KMS-11 (cell line): ENCODE measurements around the gene CEP128.

Experiments used
- H2AFZ ChIP-seq: fragments of 200-600 bp; sonication (generic); 2 replicates; pipeline ENCODE4 v1.6.1; 2016; ENCODE audit warnings: antibody characterized with exemption, mixed run types, low read depth
- H3K27ac ChIP-seq: fragments of 200-600 bp; sonication (generic); 2 replicates; pipeline ENCODE4 v1.6.1; 2016; ENCODE audit warnings: mild to moderate bottlenecking, mixed run types
- H3K27me3 ChIP-seq: fragments of 200-600 bp; sonication (generic); 2 replicates; pipeline ENCODE4 v1.6.1; 2017; ENCODE audit warnings: mild to moderate bottlenecking, low read depth, mixed run types, moderate library complexity; ENCODE audit not compliant: insufficient read depth
- H3K36me3 ChIP-seq: fragments of 200-600 bp; sonication (generic); 2 replicates; pipeline ENCODE4 v1.6.1; 2017; ENCODE audit warnings: mild to moderate bottlenecking, mixed run types; ENCODE audit not compliant: insufficient read depth
- H3K4me1 ChIP-seq: fragments of 200-600 bp; sonication (generic); 2 replicates; pipeline ENCODE4 v1.6.1; 2016; ENCODE audit warnings: mild to moderate bottlenecking, low read depth, mixed run types; ENCODE audit not compliant: poor library complexity, severe bottlenecking
- H3K4me2 ChIP-seq: fragments of 200-600 bp; sonication (generic); 2 replicates; pipeline ENCODE4 v1.7.0; 2016; ENCODE audit warnings: mild to moderate bottlenecking, mixed run types
- H3K4me3 ChIP-seq: fragments of 200-600 bp; sonication (generic); IDR thresholded peaks from 2 replicates; pipeline ENCODE4 v1.6.1; 2017; ENCODE audit warnings: low read depth, low read length, mixed read lengths; ENCODE audit not compliant: insufficient read depth
- H3K79me2 ChIP-seq: fragments of 200-600 bp; sonication (generic); 2 replicates; pipeline ENCODE4 v1.6.1; 2016; ENCODE audit warnings: low read depth, mixed run types; ENCODE audit not compliant: insufficient read depth
- H3K9ac ChIP-seq: fragments of 200-600 bp; sonication (generic); 2 replicates; pipeline ENCODE4 v1.6.1; 2016; ENCODE audit warnings: mild to moderate bottlenecking, mixed run types
- H4K20me1 ChIP-seq: fragments of 200-600 bp; sonication (generic); 2 replicates; pipeline ENCODE4 v1.6.1; 2016; ENCODE audit warnings: mild to moderate bottlenecking, mixed run types; ENCODE audit not compliant: insufficient read depth
- TF ChIP-seq, protein P1 (sequence below): fragments of 200-600 bp; sonication (generic); conservative IDR thresholded peaks from 2 replicates; pipeline ENCODE4 v1.6.1; 2017; ENCODE audit warnings: low read depth, mild to moderate bottlenecking, antibody characterized with exemption, low read length, moderate library complexity, mixed read lengths

Gene CEP128

DNA sequence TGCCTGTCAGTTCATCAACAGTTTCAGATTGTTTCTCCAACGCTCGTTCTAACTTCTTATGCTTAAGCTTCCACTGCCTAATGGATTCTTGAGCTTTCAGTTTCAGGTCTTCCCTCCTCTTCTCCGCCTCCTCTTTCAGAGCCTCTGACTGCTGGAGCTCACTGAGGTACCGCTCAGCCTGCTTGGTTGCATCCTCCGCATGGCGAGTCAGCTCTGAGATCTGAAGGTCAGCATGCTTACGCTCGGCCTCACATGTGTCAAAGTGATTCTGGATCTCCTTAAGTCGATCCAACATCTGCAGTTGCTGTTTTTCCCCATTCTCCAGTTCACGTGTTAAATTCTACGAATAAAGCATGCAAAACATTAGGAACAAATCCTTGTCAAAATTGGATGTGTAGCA lies 148.8 kb downstream of the CEP128 start:
- no peaks in the 10 kb centered on the region for H3K4me1 ChIP-seq
- TF ChIP-seq, protein P1, sequence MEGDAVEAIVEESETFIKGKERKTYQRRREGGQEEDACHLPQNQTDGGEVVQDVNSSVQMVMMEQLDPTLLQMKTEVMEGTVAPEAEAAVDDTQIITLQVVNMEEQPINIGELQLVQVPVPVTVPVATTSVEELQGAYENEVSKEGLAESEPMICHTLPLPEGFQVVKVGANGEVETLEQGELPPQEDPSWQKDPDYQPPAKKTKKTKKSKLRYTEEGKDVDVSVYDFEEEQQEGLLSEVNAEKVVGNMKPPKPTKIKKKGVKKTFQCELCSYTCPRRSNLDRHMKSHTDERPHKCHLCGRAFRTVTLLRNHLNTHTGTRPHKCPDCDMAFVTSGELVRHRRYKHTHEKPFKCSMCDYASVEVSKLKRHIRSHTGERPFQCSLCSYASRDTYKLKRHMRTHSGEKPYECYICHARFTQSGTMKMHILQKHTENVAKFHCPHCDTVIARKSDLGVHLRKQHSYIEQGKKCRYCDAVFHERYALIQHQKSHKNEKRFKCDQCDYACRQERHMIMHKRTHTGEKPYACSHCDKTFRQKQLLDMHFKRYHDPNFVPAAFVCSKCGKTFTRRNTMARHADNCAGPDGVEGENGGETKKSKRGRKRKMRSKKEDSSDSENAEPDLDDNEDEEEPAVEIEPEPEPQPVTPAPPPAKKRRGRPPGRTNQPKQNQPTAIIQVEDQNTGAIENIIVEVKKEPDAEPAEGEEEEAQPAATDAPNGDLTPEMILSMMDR, result no peak
- no peak overlapping the region for H3K9ac ChIP-seq
- no peaks in the 10 kb centered on the region for H3K36me3 ChIP-seq
- H3K4me2 ChIP-seq, result no peak overlapping the region
- H2AFZ ChIP-seq, result no peak overlapping the region
- no peak overlapping the region for H3K4me3 ChIP-seq
- no peaks in the 10 kb centered on the region for H4K20me1 ChIP-seq
- no peak overlapping the region for H3K27ac ChIP-seq
- H3K79me2 ChIP-seq, result no peaks in the 10 kb centered on the region
- no peaks in the 10 kb centered on the region for H3K27me3 ChIP-seq

- TF ChIP-seq, protein P1, result no peak
- H4K20me1 ChIP-seq, result no peaks in the 10 kb centered on the region
- H3K27me3 ChIP-seq, result no peaks in the 10 kb centered on the region
- H3K4me1 ChIP-seq, result no peaks in the 10 kb centered on the region
- H2AFZ ChIP-seq, result no peak overlapping the region
- H3K36me3 ChIP-seq, result no peaks in the 10 kb centered on the region
- no peaks in the 10 kb centered on the region for H3K79me2 ChIP-seq
- no peak overlapping the region for H3K9ac ChIP-seq
- H3K4me3 ChIP-seq, result no peak overlapping the region
- no peak overlapping the region for H3K4me2 ChIP-seq
- no peak overlapping the region for H3K27ac ChIP-seq
These were observed 153.7 kb downstream of the CEP128 start for GRCh38 chr14:80787876-80788275.

- Histone ChIP-seq H3K36me3 (no peaks in the 10 kb centered on the region), H4K20me1 (no peaks in the 10 kb centered on the region), H3K27me3 (no peaks in the 10 kb centered on the region), H3K9ac (no peak overlapping the region), H2AFZ (no peak overlapping the region), H3K4me1 (no peaks in the 10 kb centered on the region), H3K4me3 (no peak overlapping the region), H3K27ac (no peak overlapping the region), H3K79me2 (no peaks in the 10 kb centered on the region), H3K4me2 (no peak overlapping the region)
- TF ChIP-seq, protein P1, result no peak
These were observed 156.7 kb downstream of the CEP128 start for GRCh38 chr14:80784820-80785219.

- Histone ChIP-seq H4K20me1 (no peaks in the 10 kb centered on the region), H3K9ac (no peak overlapping the region), H3K27me3 (no peaks in the 10 kb centered on the region), H3K4me1 (no peaks in the 10 kb centered on the region), H3K79me2 (no peaks in the 10 kb centered on the region), H3K4me2 (no peak overlapping the region), H3K36me3 (no peaks in the 10 kb centered on the region), H3K4me3 (no peak overlapping the region), H3K27ac (no peak overlapping the region), H2AFZ (no peak overlapping the region)
- TF ChIP-seq, protein P1, result no peak
These were observed 159.6 kb downstream of the CEP128 start for GRCh38 chr14:80781972-80782367.
